Bronchial epithelial cell (primary cell): ENCODE results near the gene ZNF283. TPM values are rescaled to one million over a fixed set of nuclear protein-coding genes. Genes with fewer than 3 reads are reported as not detected.

Experiments used
- DNase-seq: peaks from one replicate; pipeline ENCODE4 v3.0.0-alpha.2; 2010; ENCODE audit warnings: low read depth
- FAIRE-seq: peaks from 2 replicates; lab custom pipeline; 2011; peaks lifted over from hg19 to GRCh38; lab: Jason Lieb, UNC
- H3K27me3 ChIP-seq: 2 replicates; pipeline ENCODE4 v1.5.1; 2011; ENCODE audit warnings: low read length; ENCODE audit not compliant: control insufficient read depth, insufficient read depth
- H3K36me3 ChIP-seq: 2 replicates; pipeline ENCODE4 v1.5.1; 2011; ENCODE audit warnings: low read length; ENCODE audit not compliant: control insufficient read depth, insufficient read depth
- H3K4me3 ChIP-seq: 2 replicates; pipeline ENCODE4 v1.5.1; 2011; ENCODE audit warnings: mild to moderate bottlenecking, low read depth, low read length, control low read depth
- total RNA-seq: library from RNA; depleted of rRNA; stranded (reverse); fragments of >200 nt; gene quantifications from 2 replicates; pipeline ENCODE4 v1.2.1, GENCODE V29; 2014
- TF ChIP-seq, protein P1 (sequence below): IDR thresholded peaks from 2 replicates; pipeline ENCODE4 v1.5.1; 2011; ENCODE audit warnings: mild to moderate bottlenecking, moderate library complexity, low read length, control low read depth, inconsistent platforms; ENCODE audit not compliant: insufficient read depth, severe bottlenecking

Gene ZNF283
- total RNA-seq, 1 donor from 2014 or later, result 12.4 TPM

DNA sequence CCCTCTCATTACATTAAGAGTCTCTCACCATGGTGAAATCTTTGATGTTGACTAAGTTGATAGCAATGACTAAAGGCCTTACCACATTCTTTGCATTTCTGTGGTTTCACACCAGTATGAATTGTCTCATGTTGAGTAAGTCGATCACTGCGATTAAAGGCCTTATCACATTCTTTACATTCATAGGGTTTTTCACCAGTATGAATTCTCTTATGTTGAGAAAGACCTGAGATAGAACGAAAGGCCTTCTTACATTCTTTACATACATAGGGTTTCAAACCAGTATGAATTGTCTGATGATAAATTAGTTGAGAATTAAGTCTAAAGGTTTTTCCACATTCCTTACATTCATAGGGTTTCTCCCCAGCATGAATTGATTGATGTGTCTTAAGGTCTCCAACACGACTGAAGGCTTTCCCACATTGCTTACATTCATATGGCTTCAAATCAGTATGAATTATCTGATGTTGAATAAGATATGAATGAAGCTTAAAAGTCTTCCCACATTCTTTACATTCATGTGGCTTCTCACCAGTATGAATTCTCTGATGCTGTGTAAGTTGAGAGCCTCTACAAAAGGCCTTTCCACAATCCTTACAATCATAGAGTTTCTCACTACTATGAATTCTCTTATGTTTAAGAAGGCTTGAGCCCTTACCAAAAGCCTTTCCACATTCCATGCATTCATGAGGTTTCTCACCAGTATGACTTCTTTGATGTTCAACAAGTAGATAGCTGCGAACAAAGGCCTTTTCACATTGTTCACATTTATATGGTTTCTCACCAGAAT, 45.6 kb downstream of the ZNF283 start:
- no peaks in the 10 kb centered on the region for H3K27me3 ChIP-seq
- H3K36me3 ChIP-seq, result no peaks in the 10 kb centered on the region
- DNase-seq (peak; percentile 8), FAIRE-seq (no peak)
- H3K4me3 ChIP-seq, result no peak overlapping the region
- TF ChIP-seq, protein P1, sequence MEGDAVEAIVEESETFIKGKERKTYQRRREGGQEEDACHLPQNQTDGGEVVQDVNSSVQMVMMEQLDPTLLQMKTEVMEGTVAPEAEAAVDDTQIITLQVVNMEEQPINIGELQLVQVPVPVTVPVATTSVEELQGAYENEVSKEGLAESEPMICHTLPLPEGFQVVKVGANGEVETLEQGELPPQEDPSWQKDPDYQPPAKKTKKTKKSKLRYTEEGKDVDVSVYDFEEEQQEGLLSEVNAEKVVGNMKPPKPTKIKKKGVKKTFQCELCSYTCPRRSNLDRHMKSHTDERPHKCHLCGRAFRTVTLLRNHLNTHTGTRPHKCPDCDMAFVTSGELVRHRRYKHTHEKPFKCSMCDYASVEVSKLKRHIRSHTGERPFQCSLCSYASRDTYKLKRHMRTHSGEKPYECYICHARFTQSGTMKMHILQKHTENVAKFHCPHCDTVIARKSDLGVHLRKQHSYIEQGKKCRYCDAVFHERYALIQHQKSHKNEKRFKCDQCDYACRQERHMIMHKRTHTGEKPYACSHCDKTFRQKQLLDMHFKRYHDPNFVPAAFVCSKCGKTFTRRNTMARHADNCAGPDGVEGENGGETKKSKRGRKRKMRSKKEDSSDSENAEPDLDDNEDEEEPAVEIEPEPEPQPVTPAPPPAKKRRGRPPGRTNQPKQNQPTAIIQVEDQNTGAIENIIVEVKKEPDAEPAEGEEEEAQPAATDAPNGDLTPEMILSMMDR, result no peak

DNA sequence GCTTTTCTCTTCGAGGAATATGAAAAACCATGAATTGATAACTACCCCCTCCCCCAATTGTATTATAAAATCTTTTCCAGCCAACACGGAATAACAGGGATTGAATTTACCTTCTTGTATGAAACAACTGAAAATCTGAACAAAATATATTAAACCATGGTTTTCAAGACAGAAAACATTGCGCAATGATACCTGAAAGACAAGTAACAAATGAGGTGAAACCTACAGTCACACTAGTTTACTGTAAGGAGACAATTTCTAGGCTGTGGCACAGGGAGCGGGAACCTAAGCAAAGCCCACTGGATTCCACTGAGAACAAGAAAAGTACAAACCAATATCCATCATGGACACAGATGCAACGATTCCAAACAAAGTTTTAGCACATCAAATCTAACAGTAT, 53.4 kb downstream of the ZNF283 start:
- no peaks in the 10 kb centered on the region for H3K36me3 ChIP-seq

DNA sequence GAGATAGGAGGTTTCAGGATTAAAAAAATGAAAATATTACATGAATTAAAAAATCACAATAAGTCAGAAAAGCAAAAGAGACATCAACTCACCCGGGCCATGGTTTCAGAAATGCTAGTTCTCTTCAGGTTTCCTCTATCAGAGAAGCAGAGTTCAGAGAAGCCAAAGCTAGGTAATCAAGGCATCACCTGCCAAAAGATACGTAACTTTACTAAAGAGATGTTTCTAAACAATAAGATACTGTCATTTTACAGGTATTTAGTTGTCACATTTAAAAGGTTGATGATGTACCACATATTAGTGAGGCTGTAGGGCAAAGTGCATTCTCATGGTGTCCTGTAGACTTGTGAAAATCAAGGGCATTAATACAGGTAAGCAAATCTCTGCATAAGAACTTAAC, 56.7 kb downstream of the ZNF283 start, which contains the start of gene ZNF404:
ZNF404 (minus strand) TSS at position 101 of the 400 bp plus-strand sequence.
- Histone ChIP-seq H3K27me3 (no peaks in the 10 kb centered on the region), H3K4me3 (no peak within 1 kb of the TSS), H3K36me3 (no peaks in the 10 kb centered on the region)
- DNase-seq (no peak), FAIRE-seq (no peak)
- TF ChIP-seq, protein P1, result no peak

More for the DNA sequence above, 53.4 kb downstream of the ZNF283 start:
- H3K4me3 ChIP-seq, result no peak overlapping the region
- no peaks in the 10 kb centered on the region for H3K27me3 ChIP-seq
- DNase-seq (no peak), FAIRE-seq (no peak)
- TF ChIP-seq, protein P1, result no peak

DNA sequence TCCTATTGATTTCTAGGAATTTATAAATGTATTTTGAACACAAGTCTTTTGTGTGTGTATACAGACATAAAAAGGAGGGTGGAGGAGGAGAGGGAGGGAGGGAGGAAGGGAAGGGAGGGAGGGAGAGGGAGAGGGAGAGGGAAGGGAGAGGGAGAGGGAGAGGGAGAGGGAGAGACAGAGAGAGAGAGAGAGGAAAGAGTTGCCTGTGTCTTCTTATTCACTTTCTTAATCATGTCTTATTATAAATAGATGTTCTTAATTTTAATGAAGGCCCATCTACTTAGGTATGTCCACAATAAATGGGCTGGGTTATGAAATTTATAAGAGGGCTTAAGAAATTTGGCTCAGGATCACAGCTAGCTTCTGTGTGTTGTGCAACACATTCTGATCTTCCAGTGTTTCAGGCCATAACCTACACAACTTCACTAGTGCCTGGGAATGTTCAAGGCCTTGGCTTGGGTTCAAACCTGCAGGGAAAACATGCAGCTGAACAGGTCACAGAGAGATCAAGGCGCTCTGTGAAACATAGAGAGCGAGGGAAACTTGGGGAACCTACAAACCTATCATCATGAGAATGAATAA, 68.7 kb downstream of the ZNF283 start:
- no peak for FAIRE-seq
- Histone ChIP-seq H3K27me3 (no peaks in the 10 kb centered on the region), H3K4me3 (no peak overlapping the region), H3K36me3 (no peaks in the 10 kb centered on the region)
- DNase-seq, result no peak
- TF ChIP-seq, protein P1, result no peak

Other genes starting within 250 kb of the ZNF283 start
- gene IRGQ, start 231.2 kb upstream of the ZNF283 start, total RNA-seq, result 15.9 and 19.5 TPM in 2 replicates
- 9.5 and 10.5 TPM in 2 replicates for gene ZNF576, start 230.7 kb upstream of the ZNF283 start, total RNA-seq
- gene SRRM5, start 215.2 kb upstream of the ZNF283 start, total RNA-seq, result not detected in 2 replicates
- 14.5 and 19.3 TPM in 2 replicates for gene ZNF428, start 207.7 kb upstream of the ZNF283 start, total RNA-seq
- gene CADM4, start 187.5 kb upstream of the ZNF283 start, total RNA-seq, result 13.4 and 19.1 TPM in 2 replicates
- gene PLAUR, start 157.2 kb upstream of the ZNF283 start, total RNA-seq, result 16.6 and 27.1 TPM in 2 replicates
- not detected in 2 replicates for gene IRGC, start 111.2 kb upstream of the ZNF283 start, total RNA-seq
- 4.0 and 4.7 TPM in 2 replicates for gene SMG9, start 72.4 kb upstream of the ZNF283 start, total RNA-seq
- gene KCNN4, start 46.3 kb upstream of the ZNF283 start, total RNA-seq, result 0.26 and 9.7 TPM in 2 replicates
- gene LYPD5, start 24.9 kb upstream of the ZNF283 start, total RNA-seq, result 0.38 and 0.53 TPM in 2 replicates
- gene ZNF404, start 56.6 kb downstream of the ZNF283 start, total RNA-seq, result 1.3 and 2.0 TPM in 2 replicates
- gene ZNF45, start 108.0 kb downstream of the ZNF283 start, total RNA-seq, result 11.8 and 13.7 TPM in 2 replicates
- gene ZNF221, start 123.9 kb downstream of the ZNF283 start, total RNA-seq, result 4.7 and 6.1 TPM in 2 replicates
- 8.6 and 9.7 TPM in 2 replicates for gene ZNF155, start 156.9 kb downstream of the ZNF283 start, total RNA-seq
- 3.9 and 4.0 TPM in 2 replicates for gene ZNF230, start 175.6 kb downstream of the ZNF283 start, total RNA-seq
- 8.2 and 8.7 TPM in 2 replicates for gene ZNF222, start 198.1 kb downstream of the ZNF283 start, total RNA-seq
- gene ZNF223, start 224.7 kb downstream of the ZNF283 start, total RNA-seq, result 5.8 and 6.1 TPM in 2 replicates
- gene ZNF284, start 244.8 kb downstream of the ZNF283 start, total RNA-seq, result 2.3 and 2.4 TPM in 2 replicates